GM12873 (cell line): ENCODE results near the gene LRRC53.

Experiments
- TF ChIP-seq, protein P1 (sequence below): IDR thresholded peaks from 2 replicates; pipeline ENCODE4 v1.5.1; 2012; ENCODE audit warnings: low read depth, mild to moderate bottlenecking, moderate library complexity, low read length, control low read depth; ENCODE audit not compliant: insufficient read depth; ENCODE audit errors: missing control alignments

LRRC53 gene

DNA sequence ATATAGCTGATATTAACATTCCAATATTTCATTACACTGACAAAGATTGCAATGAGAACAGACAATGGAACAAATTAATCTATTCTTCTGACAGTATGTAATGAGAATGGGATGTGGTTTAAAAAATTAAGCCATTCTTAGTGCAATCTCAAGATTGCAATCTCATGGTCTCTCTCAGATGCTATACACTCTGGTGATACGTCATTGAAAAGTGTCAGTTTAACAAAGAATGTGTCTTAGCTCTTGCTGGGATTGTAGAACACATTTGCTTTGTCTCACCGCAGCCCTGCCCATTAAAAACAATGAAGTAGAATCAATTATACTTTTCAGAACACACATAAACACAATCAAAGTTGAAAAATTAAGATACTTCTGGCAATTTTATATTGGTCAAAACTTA lies 55.2 kb downstream of the LRRC53 start:
- TF ChIP-seq, protein P1, sequence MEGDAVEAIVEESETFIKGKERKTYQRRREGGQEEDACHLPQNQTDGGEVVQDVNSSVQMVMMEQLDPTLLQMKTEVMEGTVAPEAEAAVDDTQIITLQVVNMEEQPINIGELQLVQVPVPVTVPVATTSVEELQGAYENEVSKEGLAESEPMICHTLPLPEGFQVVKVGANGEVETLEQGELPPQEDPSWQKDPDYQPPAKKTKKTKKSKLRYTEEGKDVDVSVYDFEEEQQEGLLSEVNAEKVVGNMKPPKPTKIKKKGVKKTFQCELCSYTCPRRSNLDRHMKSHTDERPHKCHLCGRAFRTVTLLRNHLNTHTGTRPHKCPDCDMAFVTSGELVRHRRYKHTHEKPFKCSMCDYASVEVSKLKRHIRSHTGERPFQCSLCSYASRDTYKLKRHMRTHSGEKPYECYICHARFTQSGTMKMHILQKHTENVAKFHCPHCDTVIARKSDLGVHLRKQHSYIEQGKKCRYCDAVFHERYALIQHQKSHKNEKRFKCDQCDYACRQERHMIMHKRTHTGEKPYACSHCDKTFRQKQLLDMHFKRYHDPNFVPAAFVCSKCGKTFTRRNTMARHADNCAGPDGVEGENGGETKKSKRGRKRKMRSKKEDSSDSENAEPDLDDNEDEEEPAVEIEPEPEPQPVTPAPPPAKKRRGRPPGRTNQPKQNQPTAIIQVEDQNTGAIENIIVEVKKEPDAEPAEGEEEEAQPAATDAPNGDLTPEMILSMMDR: no peak

DNA sequence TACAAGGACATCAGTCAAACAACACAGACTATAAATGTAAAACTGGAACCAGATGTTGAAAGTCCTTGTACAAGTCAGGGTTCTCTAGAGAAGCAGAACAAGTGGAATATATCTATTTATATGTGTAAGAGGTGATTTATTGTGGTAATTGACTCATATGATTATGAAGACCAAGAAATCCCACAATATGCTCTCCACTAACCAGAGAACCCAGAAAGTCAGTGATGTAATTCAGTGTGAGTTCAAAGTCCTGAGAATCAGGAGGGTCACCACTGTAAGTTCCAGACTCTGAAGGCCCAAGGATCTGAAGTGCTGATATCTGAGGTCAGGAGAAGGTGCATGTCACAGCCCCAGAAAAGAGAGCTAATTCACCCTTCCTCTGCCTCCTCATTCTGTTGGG lies 57.0 kb downstream of the LRRC53 start:
- TF ChIP-seq, protein P1: no peak

DNA sequence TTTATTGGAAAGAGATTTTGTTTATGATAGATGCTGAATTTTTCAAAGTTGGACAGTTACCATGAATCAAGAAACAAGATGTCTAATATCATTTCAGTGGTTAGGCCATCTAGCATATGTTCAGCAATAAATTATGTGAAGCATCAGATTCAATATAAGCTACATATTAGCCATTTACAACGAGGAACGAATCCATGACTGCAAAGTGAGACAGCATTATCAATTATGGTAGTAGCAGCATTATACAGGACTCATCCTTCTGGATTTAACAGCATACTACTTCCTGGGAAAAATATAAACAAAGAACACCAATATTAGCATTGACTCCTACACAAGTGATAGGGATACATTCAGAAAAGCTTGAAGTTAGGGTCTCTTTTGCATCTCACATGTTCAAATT lies 59.1 kb downstream of the LRRC53 start:
- TF ChIP-seq, protein P1: no peak

DNA sequence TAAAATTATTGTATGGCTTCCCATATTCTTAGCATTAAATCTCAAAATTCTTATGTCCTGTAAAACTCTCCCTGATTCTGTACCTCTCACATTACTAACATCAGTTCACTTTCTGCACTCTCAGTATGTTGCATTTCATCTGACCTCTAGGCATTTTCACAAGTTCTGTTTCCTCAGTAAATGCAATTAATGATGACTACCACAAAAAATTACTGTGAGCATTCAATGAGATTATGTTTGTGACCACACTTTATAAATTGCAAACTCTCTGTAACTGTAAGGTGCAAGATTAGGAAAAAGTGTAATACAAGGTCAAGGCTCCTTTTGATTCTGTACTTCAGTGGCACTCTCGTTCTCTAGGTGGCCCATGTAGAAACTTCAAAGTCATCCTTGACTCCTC lies 60.4 kb downstream of the LRRC53 start:
- TF ChIP-seq, protein P1: no peak

DNA sequence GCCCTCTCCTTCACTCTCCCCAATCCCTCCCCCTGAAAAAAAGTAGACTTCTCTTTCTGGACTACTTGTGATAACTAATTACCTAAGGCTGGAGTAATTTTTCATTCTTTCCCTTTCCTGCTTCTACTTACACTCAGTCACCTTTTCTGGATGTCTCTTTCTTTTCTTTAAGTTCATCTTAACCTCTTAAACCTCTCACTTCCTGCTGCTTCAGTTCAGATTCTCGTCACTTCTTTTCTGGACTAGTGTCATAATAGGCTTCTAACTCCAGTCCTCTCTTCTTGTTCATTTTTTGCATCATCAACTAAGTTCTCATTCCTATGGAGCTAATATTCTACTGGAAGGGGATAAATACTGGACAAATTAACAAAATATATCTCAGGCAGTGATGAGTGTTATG lies 75.4 kb downstream of the LRRC53 start:
- TF ChIP-seq, protein P1: no peak

DNA sequence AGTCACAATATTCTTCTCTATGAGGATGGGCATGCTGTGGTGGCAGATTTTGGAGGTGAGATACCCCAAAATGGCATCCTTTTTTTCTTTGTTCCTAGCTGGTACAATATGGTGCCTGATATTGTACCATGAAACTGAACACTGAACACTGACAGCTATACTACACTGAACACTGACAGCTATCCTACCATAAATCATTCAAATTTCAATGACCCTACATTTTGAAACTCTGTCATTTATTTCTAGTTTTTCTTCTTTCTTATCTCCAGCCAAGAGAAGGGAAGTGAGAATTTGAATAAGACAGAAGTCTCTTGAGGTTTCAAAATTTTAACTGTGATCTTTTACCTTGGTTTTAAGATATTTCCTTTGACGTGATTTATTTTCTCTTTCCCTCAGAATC lies 76.3 kb downstream of the LRRC53 start:
- TF ChIP-seq, protein P1: no peak

DNA sequence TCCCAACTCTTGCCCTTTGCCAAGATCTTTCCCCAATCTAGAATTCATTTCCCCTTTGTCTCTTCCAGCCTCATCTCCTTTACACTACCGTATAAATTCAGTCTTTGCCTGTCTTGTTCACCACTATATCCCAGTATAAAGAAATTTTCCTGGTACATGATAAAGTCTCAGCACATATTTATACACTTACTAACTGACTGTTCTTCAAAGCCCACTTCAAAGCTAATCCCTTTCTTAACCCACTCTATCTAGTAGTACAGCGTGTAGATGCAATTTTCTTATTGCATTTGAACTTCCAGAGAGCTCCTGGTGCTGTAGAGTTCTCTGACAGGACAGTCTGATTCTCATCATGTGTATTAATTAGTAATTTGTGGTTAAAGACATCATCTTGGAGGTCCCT lies 78.1 kb downstream of the LRRC53 start:
- TF ChIP-seq, protein P1: no peak
